ENCODE measurements around the gene PPARA. TPM values are rescaled to one million over a fixed set of nuclear protein-coding genes. Genes with fewer than 3 reads are reported as not detected.

PPARA gene
- polyA plus RNA-seq (2011; rRNA removed) (9.9 and 10.3 TPM in 2 replicates), polyA minus RNA-seq (2011; rRNA and poly(A)+ RNA removed) (12.8 and 20.0 TPM in 2 replicates)

DNA sequence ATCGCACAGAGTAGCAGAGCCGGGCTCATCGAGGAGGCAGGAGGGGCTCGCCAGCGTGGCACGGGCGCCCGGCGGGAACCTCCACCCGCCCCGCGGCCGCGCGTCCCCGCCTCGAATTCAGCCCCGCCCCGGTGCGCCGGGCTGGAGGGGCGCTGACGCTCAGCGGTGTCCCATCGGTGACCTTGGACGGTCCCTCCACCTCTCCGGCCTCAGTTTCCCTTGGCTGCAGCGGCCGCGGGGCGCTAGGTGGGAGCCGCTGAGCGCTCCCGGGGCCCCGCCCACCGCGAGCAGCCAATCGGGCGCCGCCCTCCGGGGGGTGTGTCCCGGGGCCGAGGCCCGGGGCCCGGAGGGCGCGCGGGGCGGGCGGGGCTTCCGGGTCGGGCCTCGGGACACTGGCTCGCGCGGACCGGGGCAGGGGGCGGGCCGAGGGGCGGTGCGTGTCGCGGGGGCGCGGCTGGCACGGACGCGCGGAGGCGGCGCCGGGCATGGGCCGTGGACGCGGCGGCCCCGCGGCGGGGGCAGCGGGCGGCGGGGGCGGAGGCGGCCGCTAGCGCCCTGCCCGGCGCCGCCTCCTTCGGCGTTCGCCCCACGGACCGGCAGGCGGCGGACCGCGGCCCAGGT is at the start of gene PPARA:
TSS of gene PPARA (plus strand) at position 493 of the 621 bp plus-strand sequence. CDS start 47,858 bp downstream, outside the sequence.
- CTCF ChIA-PET = interaction anchor here (1.0 kb wide), 1 partner anchor 144 kb away, joined by 3 read pairs; no protein-coding TSS in a partner anchor
- Histone ChIP-seq H3K4me3 (ENCODE audit: low read depth, low read length) (peak within 1 kb of the TSS; percentile 95), H3K36me3 (ENCODE audit: control insufficient read depth, insufficient read depth, low read length) (peaks cover 2% of the 10 kb centered on the region; the same call in 1 of the 2 replicates), H3K27me3 (ENCODE audit: control insufficient read depth, insufficient read depth, low read length) (peaks cover 22% of the 10 kb centered on the region)
- TF ChIP-seq, protein P1, sequence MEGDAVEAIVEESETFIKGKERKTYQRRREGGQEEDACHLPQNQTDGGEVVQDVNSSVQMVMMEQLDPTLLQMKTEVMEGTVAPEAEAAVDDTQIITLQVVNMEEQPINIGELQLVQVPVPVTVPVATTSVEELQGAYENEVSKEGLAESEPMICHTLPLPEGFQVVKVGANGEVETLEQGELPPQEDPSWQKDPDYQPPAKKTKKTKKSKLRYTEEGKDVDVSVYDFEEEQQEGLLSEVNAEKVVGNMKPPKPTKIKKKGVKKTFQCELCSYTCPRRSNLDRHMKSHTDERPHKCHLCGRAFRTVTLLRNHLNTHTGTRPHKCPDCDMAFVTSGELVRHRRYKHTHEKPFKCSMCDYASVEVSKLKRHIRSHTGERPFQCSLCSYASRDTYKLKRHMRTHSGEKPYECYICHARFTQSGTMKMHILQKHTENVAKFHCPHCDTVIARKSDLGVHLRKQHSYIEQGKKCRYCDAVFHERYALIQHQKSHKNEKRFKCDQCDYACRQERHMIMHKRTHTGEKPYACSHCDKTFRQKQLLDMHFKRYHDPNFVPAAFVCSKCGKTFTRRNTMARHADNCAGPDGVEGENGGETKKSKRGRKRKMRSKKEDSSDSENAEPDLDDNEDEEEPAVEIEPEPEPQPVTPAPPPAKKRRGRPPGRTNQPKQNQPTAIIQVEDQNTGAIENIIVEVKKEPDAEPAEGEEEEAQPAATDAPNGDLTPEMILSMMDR (IDR thresholded peaks at IDR 0.05; ENCODE audit: insufficient read depth, low read depth, low read length) = no peak
- no peak for DNase-seq (ENCODE audit: low read depth)
- POLR2A ChIA-PET = no interaction called here

DNA sequence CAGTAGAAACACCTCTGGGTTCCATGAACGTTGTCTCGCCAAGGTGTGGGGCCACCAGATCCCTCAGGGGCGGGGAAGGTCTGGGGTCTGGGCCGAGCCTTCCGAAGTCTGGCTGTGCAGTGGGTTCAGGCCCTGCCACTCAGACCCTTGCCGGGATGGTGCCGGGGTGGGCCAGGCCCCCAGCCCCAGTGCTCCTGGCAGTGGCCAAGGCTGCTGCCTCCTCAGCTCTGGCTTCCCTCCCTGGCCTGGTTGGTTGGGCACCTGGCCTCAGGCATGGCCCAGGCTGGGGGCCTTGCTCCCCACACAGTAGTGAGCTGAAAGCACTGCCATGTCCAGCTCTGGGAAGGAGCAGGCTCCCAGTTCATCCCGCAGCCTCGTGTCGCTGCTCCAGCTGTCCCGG is 48.2 kb upstream of the PPARA start:
- DNase-seq (ENCODE audit: low read depth) = no peak
- ChIA-PET CTCF (interaction anchor here (1.2 kb wide), 1 partner anchor 15 kb away, joined by 3 read pairs; no protein-coding TSS in a partner anchor), POLR2A (no interaction called here)
- H3K36me3 ChIP-seq (ENCODE audit: control insufficient read depth, insufficient read depth, low read length) = peaks cover 76% of the 10 kb centered on the region
- H3K4me3 ChIP-seq (ENCODE audit: low read depth, low read length) = no peak overlapping the region
- TF ChIP-seq, protein P1 (IDR thresholded peaks at IDR 0.05; ENCODE audit: insufficient read depth, low read depth, low read length) = no peak
- H3K27me3 ChIP-seq (ENCODE audit: control insufficient read depth, insufficient read depth, low read length) = no peaks in the 10 kb centered on the region

DNA sequence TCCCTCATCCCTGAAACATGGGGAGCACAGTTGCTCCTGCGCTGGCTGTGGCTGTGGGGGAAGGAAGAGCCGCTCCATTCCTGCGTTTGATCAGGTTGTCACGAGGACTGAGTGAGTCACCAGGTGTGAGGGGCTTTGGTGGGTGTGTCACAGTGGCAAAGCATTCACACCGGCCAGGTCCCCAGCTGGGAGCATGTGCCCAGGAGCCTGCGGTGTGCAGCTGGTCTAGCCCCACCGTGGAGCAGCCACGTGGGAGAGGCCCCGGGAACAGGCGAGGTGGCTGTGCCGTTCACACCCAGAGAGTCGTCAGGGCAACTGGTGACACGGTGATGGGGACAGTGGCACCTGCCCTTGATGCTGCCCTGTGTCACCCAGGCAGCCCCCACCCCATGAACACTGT is 47.6 kb upstream of the PPARA start:
- POLR2A ChIA-PET = no interaction called here
- peaks cover 77% of the 10 kb centered on the region for H3K36me3 ChIP-seq (ENCODE audit: control insufficient read depth, insufficient read depth, low read length)

DNA sequence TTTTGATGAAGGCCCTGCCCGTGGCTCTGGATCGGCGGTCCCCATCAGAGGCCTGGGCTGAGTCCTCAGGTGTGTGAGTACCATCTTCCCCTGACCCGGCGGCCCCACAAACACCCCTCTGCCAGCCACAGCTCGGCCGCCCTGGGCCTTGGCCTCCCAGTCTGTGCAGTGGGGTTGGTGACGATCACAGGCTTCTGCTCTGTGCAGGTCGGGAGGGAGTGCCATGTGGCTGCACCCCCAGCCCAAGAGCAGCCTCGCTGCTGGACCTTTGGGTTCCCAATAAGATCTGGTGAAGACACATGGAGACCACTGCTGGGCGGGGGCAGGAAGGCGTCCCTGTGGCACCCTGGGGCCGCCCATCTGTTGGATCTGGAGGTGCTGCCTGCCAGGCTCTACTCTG is 47.1 kb upstream of the PPARA start:
- no peak overlapping the region for H3K4me3 ChIP-seq (ENCODE audit: low read depth, low read length)
- ChIA-PET CTCF (no interaction called here), POLR2A (no interaction called here)
- no peaks in the 10 kb centered on the region for H3K27me3 ChIP-seq (ENCODE audit: control insufficient read depth, insufficient read depth, low read length)
- DNase-seq (ENCODE audit: low read depth) = no peak
- peaks cover 77% of the 10 kb centered on the region for H3K36me3 ChIP-seq (ENCODE audit: control insufficient read depth, insufficient read depth, low read length)
- TF ChIP-seq, protein P1 (IDR thresholded peaks at IDR 0.05; ENCODE audit: insufficient read depth, low read depth, low read length) = no peak

More for the DNA sequence above, 47.6 kb upstream of the PPARA start:
- CTCF ChIA-PET = no interaction called here
- Histone ChIP-seq H3K27me3 (ENCODE audit: control insufficient read depth, insufficient read depth, low read length) (no peaks in the 10 kb centered on the region), H3K4me3 (ENCODE audit: low read depth, low read length) (no peak overlapping the region)
- no peak for DNase-seq (ENCODE audit: low read depth)
- TF ChIP-seq, protein P1 (IDR thresholded peaks at IDR 0.05; ENCODE audit: insufficient read depth, low read depth, low read length) = no peak

DNA sequence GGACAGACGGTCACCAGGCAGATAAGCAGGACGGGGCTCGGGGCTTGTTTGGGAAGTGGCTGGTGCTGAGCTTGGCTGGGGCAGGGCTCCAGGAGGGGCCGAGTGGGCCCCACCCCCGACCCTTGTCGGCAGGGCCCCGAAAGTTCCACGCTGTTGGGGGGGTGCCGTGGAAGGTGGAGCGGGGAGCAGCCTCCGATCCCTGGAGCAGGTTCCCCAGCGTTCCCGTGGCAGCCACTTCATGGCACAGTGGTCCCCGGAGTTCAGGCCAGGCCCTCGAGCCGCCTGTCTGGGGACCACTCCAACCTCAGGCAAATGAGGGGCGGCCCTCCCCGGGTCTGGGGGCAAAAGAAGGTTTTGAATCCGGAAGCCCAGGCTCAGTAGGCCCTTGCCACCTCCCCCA is 46.7 kb upstream of the PPARA start:
- no peak for DNase-seq (ENCODE audit: low read depth)
- TF ChIP-seq, protein P1 (IDR thresholded peaks at IDR 0.05; ENCODE audit: insufficient read depth, low read depth, low read length) = no peak
- ChIA-PET POLR2A (no interaction called here), CTCF (no interaction called here)
- Histone ChIP-seq H3K36me3 (ENCODE audit: control insufficient read depth, insufficient read depth, low read length) (peaks cover 77% of the 10 kb centered on the region), H3K27me3 (ENCODE audit: control insufficient read depth, insufficient read depth, low read length) (no peaks in the 10 kb centered on the region), H3K4me3 (ENCODE audit: low read depth, low read length) (no peak overlapping the region)
